GM06990 (cell line): ENCODE data around the gene PKP2.

Experiments used
- DNase-seq: peaks from one replicate; pipeline ENCODE4 v3.0.0-alpha.2; 2011; ENCODE audit not compliant: insufficient read length; ENCODE audit errors: extremely low read depth
- H3K27me3 ChIP-seq: replicated peaks from 2 replicates; pipeline ENCODE4 v1.6.0; 2011; ENCODE audit warnings: low read length; ENCODE audit not compliant: control insufficient read depth, insufficient read depth
- H3K36me3 ChIP-seq: 2 replicates; pipeline ENCODE4 v1.5.1; 2011; ENCODE audit warnings: low read length; ENCODE audit not compliant: control insufficient read depth, insufficient read depth
- H3K4me3 ChIP-seq: replicated peaks from 2 replicates; pipeline ENCODE4 v1.5.1; 2011; ENCODE audit warnings: low read depth, mild to moderate bottlenecking, control low read depth, low read length
- TF ChIP-seq, protein P1 (sequence below): IDR thresholded peaks from 2 replicates; pipeline ENCODE4 v1.5.1; 2011; ENCODE audit warnings: low read length, control low read depth, mild to moderate bottlenecking, inconsistent platforms; ENCODE audit not compliant: insufficient read depth, poor library complexity, severe bottlenecking

PKP2 gene

DNA sequence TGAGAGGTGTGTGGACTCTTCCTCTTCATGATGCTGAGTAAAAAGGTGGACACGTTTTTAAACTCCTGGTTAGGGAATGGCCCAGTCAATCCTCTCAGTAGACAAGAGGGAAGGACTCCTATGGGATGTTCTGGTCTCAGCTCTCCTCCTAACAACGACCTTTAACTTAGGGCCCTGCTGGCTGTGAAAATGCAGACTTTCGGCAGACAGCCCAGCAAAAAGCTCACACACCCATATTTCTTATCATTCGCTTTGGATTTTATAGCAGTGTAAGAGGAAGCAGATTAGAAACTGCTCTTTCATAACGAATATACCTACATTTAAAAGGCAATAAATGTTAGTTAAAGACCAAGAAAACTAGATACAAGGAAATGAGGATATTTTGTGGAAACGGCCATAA is 122.9 kb downstream of the PKP2 start:
- TF ChIP-seq, protein P1, sequence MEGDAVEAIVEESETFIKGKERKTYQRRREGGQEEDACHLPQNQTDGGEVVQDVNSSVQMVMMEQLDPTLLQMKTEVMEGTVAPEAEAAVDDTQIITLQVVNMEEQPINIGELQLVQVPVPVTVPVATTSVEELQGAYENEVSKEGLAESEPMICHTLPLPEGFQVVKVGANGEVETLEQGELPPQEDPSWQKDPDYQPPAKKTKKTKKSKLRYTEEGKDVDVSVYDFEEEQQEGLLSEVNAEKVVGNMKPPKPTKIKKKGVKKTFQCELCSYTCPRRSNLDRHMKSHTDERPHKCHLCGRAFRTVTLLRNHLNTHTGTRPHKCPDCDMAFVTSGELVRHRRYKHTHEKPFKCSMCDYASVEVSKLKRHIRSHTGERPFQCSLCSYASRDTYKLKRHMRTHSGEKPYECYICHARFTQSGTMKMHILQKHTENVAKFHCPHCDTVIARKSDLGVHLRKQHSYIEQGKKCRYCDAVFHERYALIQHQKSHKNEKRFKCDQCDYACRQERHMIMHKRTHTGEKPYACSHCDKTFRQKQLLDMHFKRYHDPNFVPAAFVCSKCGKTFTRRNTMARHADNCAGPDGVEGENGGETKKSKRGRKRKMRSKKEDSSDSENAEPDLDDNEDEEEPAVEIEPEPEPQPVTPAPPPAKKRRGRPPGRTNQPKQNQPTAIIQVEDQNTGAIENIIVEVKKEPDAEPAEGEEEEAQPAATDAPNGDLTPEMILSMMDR: no peak
- DNase-seq: no peak
- Histone ChIP-seq H3K36me3 (no peaks in the 10 kb centered on the region), H3K4me3 (no peak overlapping the region), H3K27me3 (no peaks in the 10 kb centered on the region)

DNA sequence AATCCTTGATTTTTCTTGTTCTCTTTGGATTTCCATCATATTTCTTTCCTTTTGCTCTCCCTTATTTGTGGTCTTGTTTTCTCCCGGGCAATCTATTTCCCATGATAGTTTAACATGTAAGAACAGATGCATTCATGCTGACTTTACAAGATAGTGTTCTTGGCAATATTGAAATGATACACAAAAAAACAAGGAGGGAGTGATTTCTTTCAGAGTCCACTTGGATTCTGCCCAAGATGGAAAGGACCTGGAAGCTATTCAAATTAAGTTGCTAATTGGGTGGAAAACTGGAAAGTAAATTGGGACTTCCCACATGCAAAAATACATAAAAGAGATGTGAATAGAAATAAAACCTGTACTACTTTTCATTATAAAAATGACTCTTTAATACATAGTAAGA is 126.4 kb downstream of the PKP2 start:
- DNase-seq: no peak
- Histone ChIP-seq H3K36me3 (no peaks in the 10 kb centered on the region), H3K27me3 (no peaks in the 10 kb centered on the region), H3K4me3 (no peak overlapping the region)
- TF ChIP-seq, protein P1: no peak

DNA sequence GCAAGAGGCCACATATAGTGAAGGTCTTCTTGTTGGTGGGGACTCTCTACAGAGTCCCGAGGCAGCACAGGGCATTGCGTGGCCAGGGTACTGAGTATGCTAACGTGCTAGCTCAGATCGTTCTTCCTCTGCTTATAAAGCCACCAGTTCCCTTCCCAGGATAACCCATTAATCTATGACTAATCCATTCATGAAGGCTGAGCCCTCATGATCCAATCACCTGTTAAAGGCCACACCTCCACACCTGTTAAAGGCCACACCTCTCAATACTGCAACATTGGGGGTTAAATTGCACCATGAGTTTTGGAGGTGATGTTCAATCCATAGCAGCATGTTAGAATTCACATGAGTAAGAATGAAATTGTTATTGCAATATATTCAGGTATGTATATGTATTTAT is 128.1 kb downstream of the PKP2 start:
- Histone ChIP-seq H3K27me3 (no peaks in the 10 kb centered on the region), H3K4me3 (no peak overlapping the region), H3K36me3 (no peaks in the 10 kb centered on the region)
- DNase-seq: no peak
- TF ChIP-seq, protein P1: no peak

DNA sequence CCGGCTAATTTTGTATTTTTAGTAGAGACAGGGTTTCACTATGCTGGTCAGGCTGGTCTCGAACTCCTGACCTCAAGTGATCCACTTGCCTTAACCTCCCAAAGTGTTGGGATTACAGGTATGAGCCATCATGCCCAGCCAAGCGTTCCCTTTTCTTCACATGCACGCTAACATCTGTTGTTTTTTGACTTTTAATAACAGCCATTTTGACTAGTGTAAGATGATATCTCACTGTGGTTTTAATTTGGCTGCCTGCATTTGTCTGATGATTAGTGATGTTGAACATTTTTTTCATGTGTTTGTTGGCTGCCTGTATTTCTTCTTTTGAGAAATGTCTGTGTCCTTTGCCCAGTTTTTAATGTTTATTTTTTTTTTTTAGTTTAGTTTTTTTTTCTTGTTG is 130.7 kb downstream of the PKP2 start:
- no peaks in the 10 kb centered on the region for H3K27me3 ChIP-seq
- TF ChIP-seq, protein P1: no peak
- no peak overlapping the region for H3K4me3 ChIP-seq
- H3K36me3 ChIP-seq: no peaks in the 10 kb centered on the region
- no peak for DNase-seq

DNA sequence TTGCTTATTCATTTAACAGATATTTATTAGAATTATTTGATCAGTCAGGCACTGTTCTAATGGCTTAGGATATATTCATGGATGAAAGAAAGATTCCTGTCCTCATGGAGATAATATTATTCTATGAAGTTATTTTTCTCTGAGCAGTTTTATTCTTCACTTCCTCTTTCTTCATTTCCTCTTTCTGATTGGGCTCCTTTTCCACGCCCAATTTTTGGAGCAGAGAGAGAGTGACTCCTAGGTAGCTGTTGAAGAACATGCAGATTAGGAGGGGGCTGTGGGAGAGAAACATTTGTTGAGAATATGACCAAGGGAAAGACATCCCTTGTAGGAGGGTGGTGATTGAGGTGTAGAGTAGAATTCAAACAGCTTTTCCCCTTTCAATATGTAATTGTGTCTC is 134.9 kb downstream of the PKP2 start:
- no peaks in the 10 kb centered on the region for H3K36me3 ChIP-seq
- DNase-seq: no peak
- H3K27me3 ChIP-seq: no peaks in the 10 kb centered on the region
- TF ChIP-seq, protein P1: no peak
- H3K4me3 ChIP-seq: no peak overlapping the region

DNA sequence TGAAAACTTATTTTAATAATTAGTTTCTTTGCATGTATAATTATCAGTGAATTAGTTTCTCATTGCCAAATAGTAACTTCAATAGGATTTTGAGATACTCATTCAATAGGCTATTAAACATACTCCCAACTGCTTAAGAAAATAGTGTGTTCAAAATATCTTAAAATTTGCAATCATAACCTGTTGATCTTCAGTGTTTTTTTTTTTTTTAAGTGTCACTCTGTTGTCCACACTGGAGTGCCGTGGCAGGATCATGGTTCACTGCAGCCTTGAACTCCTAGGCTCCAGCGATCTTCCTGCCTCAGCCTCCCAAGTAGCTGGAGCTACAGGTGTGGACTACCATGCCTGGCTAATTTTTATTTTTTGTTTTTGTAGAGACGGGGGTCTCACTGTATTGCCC is 139.4 kb downstream of the PKP2 start:
- H3K27me3 ChIP-seq: no peaks in the 10 kb centered on the region
- DNase-seq: no peak
- H3K4me3 ChIP-seq: no peak overlapping the region
- no peaks in the 10 kb centered on the region for H3K36me3 ChIP-seq
- TF ChIP-seq, protein P1: no peak
